ENCODE data around the gene SPP2.

- TF ChIP-seq, protein P1, sequence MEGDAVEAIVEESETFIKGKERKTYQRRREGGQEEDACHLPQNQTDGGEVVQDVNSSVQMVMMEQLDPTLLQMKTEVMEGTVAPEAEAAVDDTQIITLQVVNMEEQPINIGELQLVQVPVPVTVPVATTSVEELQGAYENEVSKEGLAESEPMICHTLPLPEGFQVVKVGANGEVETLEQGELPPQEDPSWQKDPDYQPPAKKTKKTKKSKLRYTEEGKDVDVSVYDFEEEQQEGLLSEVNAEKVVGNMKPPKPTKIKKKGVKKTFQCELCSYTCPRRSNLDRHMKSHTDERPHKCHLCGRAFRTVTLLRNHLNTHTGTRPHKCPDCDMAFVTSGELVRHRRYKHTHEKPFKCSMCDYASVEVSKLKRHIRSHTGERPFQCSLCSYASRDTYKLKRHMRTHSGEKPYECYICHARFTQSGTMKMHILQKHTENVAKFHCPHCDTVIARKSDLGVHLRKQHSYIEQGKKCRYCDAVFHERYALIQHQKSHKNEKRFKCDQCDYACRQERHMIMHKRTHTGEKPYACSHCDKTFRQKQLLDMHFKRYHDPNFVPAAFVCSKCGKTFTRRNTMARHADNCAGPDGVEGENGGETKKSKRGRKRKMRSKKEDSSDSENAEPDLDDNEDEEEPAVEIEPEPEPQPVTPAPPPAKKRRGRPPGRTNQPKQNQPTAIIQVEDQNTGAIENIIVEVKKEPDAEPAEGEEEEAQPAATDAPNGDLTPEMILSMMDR (IDR thresholded peaks at IDR 0.05), result no peak
- TF ChIP-seq POLR2A (IDR thresholded peaks at IDR 0.05) (no peak), EP300 (IDR thresholded peaks at IDR 0.05) (no peak)
Measured at GRCh38 chr2:234091883-234092282, 41.4 kb downstream of the SPP2 start.
